GM19099 (cell line): Measurements from ENCODE around the gene UPF3B.

Experiments used
- POLR2A ChIP-seq: IDR thresholded peaks from 3 replicates; pipeline ENCODE4 v1.6.1; 2011; ENCODE audit warnings: low read depth; ENCODE audit not compliant: insufficient read length; ENCODE audit errors: extremely low read depth

UPF3B gene, protein sequence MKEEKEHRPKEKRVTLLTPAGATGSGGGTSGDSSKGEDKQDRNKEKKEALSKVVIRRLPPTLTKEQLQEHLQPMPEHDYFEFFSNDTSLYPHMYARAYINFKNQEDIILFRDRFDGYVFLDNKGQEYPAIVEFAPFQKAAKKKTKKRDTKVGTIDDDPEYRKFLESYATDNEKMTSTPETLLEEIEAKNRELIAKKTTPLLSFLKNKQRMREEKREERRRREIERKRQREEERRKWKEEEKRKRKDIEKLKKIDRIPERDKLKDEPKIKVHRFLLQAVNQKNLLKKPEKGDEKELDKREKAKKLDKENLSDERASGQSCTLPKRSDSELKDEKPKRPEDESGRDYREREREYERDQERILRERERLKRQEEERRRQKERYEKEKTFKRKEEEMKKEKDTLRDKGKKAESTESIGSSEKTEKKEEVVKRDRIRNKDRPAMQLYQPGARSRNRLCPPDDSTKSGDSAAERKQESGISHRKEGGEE

DNA sequence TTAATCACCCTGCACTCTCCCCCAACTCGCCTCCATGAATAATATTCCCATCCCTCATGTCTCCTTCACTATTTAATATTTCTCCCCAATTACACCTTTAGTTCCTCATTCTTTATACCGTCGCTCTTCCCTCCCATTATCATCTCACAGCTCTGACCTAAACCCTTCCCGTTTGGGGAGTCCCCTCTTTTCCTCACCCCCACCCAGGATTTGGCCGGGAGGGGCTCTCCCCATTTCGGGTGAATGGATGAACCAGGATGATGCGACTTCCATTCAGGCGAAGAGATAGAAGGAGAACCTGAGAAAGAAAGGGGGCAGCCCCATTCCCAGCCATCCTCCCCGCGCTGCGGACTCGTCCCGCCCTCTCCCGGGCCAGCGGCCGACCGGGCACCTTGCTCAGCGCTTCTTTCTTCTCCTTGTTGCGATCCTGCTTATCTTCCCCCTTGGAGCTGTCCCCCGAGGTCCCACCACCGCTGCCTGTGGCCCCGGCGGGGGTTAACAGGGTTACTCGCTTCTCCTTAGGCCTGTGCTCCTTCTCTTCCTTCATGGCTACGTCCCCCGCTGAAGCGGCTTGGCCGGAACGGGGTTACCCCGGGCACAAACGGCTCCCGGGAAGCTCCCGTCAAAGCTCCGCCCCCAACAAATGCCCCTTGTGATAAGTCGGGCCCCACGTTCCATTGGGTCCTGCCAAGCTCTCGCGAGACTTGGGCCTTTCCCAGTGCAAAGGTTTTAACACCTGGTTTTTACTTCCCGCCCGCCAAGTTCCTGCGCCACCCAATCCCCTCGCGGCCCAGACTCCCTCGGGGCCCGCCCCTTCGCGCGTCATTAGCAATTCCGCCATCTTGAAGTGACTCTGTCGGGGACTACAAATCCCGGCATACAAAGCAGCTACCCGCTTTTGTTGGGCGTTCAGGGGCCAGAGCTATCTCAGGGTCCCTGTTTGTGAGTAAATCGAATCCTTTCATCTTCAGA is at the start of gene UPF3B:
Gene UPF3B (minus strand): TSS at position 582 of the 972 bp plus-strand sequence. CDS start 35 bp downstream, at position 547.
- peak; percentile 68 for TF ChIP-seq POLR2A

- no peak for TF ChIP-seq POLR2A
Measured at GRCh38 chrX:119900976-119901375, 48.2 kb upstream of the UPF3B start.

GRCh38 chrX:119899125-119899524 is 46.4 kb upstream of the UPF3B start:
- TF ChIP-seq POLR2A: no peak

GRCh38 chrX:119895843-119896326 is 43.1 kb upstream of the UPF3B start, which contains the start of gene AKAP14:
TSS of gene AKAP14 (plus strand) at chrX:119895893. CDS start at chrX:119903224, 7,331 bp downstream.
- no peak for TF ChIP-seq POLR2A

DNA sequence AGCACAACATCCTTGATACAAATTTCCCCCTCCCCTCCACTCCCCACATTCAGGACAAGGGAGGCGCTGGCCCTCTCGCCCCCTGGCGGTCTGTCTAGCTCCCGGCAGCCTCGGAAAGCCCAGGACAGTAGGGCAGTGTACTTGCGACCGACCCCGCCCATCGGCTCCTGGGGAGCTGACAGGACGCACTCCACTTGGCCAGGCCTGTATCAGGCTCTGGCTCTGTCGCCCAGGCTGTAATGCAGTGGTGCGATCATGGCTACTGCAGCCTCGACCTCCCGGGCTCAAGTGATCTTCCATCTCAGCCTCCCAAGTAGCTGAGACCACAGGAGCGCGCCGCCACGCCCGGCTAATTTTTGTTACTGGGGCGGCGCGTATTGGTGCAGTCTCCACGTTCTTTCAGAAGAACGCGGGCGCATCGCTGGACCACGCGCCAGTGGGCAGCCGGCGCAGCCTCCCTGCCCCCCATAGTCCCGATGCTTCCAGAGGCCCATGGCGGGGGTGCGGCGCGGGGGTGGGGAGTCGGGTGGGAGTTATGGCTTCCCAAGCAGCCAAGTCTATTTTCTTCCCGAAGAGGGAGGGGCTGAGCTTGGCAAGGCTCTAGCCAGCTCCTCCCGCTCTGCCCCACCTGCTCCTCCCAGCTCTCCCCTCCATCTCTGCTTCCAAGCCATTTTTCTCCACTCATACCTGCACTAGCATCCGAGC is 35.1 kb upstream of the UPF3B start:
- TF ChIP-seq POLR2A: no peak

- TF ChIP-seq POLR2A: no peak
Measured at GRCh38 chrX:119885554-119886428, 33.0 kb upstream of the UPF3B start.

DNA sequence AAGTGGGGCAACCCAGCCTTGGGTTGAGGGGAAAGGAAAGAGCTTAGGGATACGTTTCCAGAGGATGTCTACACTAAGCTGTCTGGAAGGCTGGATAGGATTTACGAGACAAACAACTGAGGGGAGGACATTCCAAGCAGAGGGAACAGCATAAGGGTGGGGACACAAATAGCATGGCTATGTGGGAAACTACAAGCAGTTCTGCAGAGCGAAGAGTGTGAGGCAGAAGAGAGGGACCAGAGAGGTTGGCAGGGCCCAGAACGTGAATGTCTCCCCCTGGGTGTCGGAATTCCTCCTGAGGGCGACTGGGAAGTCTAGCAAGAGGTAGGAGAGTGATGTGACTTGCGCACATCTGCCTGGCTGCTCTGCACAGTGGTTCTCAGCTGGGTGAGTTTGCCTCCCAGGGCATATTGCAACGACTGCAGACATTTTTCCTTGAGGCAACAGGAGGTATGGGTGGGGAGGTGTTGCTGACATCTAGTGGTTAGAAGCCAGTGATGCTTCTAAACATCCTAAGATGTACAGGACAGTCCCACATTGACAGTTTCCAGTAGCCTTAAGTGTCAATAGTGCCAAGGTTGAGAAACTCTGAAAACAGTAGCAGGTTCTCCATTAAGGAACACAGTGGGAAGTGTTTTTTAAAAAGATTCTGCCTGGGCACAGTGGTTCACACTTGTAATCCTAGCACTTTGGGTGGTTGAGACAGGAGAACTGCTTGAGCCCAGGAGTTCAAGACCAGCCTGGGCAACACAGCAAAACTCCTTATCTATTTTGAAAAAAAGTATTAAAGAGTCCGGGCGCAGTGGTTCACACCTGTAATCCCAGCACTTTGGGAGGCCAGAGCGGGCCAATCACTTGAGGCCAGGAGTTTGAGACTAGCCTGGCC is 28.0 kb upstream of the UPF3B start:
- no peak for TF ChIP-seq POLR2A

DNA sequence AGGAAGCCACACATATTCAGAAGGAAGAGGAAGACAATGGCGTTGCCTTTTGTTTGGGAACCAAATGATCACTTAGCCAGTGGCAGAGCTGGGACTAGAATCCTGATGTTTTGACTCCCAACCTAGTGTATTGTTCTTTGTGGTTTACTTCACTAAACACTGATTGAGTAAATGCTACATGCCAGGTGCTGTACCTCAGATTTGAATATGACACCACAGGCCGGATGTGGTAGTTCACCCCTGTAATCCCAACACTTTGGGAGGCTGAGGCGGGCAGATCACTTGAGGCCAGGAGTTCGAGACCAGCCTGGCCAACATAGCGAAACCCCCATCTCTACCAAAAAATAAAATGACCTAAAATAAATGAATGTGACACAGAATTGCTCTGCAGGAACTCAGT is 27.3 kb upstream of the UPF3B start:
- no peak for TF ChIP-seq POLR2A

DNA sequence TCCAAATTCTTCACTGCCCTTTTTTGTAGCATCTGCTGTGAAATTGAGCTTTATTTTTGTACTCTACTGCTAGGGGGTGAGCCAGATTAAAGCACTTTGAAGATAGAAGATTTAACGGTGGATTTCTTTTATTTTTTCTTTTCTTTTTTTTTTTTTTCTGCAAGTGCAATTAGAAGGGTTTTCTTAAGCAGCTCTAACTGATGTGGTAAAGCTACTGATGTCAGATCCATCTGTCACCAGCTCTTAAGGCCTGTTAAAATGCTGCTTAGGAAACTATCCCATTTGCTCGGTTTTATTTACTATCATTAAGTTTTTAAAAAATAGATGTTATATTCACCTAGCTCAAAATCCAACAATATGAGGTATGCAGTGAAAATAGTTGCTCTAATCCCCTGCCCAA is 26.0 kb upstream of the UPF3B start:
- TF ChIP-seq POLR2A: no peak

GRCh38 chrX:119871599-119872395 is 19.0 kb upstream of the UPF3B start, which contains the start of the genes NDUFA1 and RNF113A:
TSS of gene NDUFA1 (plus strand) at chrX:119871832. CDS start at chrX:119871912, 80 bp downstream.
TSS of gene RNF113A (minus strand) at chrX:119871733. CDS start at chrX:119871613, 120 bp downstream.
- peak; percentile 79 for TF ChIP-seq POLR2A

DNA sequence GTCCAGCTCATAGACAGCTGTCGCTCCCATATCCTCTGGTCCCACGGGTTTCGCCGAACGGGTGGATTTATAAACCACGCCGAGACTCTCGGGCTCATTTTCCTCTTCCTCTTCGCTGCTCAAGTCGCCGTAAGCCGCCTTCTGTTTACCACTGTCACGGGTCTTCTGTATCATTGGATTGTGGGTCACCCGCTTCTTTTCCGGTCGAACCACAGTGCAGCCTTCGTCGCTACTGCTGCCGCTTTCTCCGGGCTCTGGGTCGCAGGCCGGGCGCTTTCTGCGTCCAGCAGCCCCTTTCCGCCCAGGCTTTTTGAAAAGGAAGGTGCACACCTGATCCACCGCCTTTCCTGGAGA is 18.5 kb upstream of the UPF3B start:
- no peak for TF ChIP-seq POLR2A

DNA sequence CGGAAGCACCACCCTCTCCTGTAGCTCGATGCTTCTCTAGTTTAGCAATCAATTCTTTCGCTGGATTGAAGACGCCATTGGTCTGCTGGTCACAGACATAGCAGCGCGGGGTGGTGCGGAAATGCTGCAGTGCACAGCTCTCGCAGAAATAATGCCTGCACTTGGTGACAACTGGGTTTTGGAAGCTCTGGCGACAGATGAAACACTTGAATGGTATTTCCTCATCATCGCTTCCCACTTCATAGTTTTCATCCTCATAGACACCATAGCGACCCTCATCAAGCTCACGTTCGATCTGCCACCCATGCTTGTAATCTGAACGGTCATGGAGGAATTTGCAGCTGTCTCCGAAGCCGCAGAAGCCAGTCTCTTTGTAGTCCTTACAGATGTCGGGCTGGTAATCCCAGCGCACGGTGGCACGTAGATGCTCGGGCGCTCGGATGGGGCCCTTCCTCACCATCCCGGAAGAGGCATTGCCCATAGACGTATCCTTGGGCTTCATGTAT is 17.9 kb upstream of the UPF3B start:
- no peak for TF ChIP-seq POLR2A

DNA sequence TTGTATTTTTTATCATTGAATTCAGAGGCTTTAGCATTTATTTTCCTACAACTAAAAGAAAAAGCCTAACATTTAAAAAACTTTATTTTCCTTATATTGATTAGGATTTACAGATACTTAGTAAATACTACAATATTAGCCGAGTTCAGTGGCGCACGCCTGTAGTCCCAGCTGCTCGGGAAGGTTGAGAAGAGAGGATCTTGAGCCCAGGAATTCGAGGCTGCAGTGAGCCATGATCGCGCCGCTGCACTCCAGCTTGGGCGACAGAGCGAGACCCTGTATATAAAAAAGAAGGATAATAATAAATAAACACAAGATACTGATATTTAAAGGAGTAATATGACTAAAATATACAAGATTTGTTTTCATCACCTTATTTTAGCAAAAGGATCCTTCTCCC is 681 bp upstream of the UPF3B start:
- no peak for TF ChIP-seq POLR2A
